Measurements from ENCODE around the gene CABLES2. TPM values are rescaled to one million over a fixed set of nuclear protein-coding genes. Genes with fewer than 3 reads are reported as not detected.

Gene CABLES2
- total and polyA plus RNA-seq, 2 of the 4 experiments (the other 2 are of a cell fraction): 1.4 to 5.1 TPM

GRCh38 chr20:62416651-62417637, 9.9 kb upstream of the CABLES2 start:
- Histone ChIP-seq H2AK9ac (replicated peaks; ENCODE audit: low read depth, low read length, poor library complexity) (no peak overlapping the region), H3K9me1 (ENCODE audit: insufficient read depth, low read length) (peaks cover 6% of the 10 kb centered on the region; the same call in 1 of the 2 replicates), H4K91ac (ENCODE audit: insufficient read depth, low read depth, low read length) (no peak overlapping the region), H3K4me1 (ENCODE audit: control insufficient read depth, insufficient read depth, low read length) (no peaks in the 10 kb centered on the region), H2AK5ac (ENCODE audit: low read depth, low read length) (no peak overlapping the region), H3K23ac (ENCODE audit: low read depth, low read length) (no peak overlapping the region), H3K9me3 (ENCODE audit: control insufficient read depth, insufficient read depth, low read length) (no peaks in the 10 kb centered on the region), H3K27ac (ENCODE audit: insufficient read depth, low read length) (no peak overlapping the region), H4K8ac (ENCODE audit: low read depth in 2 of 2, low read length in 2 of 2) (no peak overlapping the region), H3K18ac (ENCODE audit: low read depth, low read length) (no peak overlapping the region), H3K4ac (ENCODE audit: low read depth, low read length) (no peak overlapping the region), H2BK120ac (ENCODE audit: low read depth, low read length) (no peak overlapping the region), H2AFZ (replicated peaks; ENCODE audit: low read length, poor library complexity) (no peak overlapping the region), H3K56ac (ENCODE audit: extremely low read depth, insufficient read depth, low read length) (no peak overlapping the region), H3K14ac (replicated peaks; ENCODE audit: low read depth, low read length) (no peak overlapping the region), H3K79me1 (ENCODE audit: low read depth in 1 of 2, low read length in 2 of 2) (no peaks in the 10 kb centered on the region), H3K27me3 (ENCODE audit: control insufficient read depth, insufficient read depth, low read length) (peaks cover 6% of the 10 kb centered on the region; the same call in 1 of the 2 replicates), H2BK20ac (ENCODE audit: low read depth, low read length) (no peak overlapping the region), H3K4me3 (ENCODE audit: insufficient read depth, low read depth, low read length) (no peak overlapping the region), H3K9ac (ENCODE audit: low read depth, low read length) (no peak overlapping the region), H3K36me3 (ENCODE audit: control insufficient read depth, insufficient read depth, low read length) (no peaks in the 10 kb centered on the region), H4K20me1 (ENCODE audit: insufficient read depth, low read length) (no peaks in the 10 kb centered on the region; the same call in 1 of the 2 replicates), H3K4me2 (ENCODE audit: low read depth, low read length) (no peak overlapping the region), H2BK5ac (ENCODE audit: low read depth, low read length, poor library complexity, severe bottlenecking) (no peak overlapping the region), H2BK15ac (ENCODE audit: low read depth, low read length) (no peak overlapping the region), H4K5ac (ENCODE audit: low read depth, low read length) (no peak overlapping the region)
- intact Hi-C loops (cut with micrococcal nuclease): no loop called here
- in situ Hi-C loops (cut with MboI; ENCODE audit: low sequenced_read_pairs): no loop called here
- WGBS, 2 experiments (ENCODE audit: extremely low coverage in 2 of 2, insufficient read length in 1 of 2): 71% methylated on average over 11 of the region's 43 CpGs; no CpG with 5 or more reads in 1 of the 2 experiments
- no TSS peak for BruUV-seq (replicated peaks)
- no peak for ATAC-seq (ENCODE audit: low read depth)
- DNase-seq: no peak
- CTCF ChIA-PET: no interaction called here
- dilution Hi-C loops (cut with HindIII; ENCODE audit: low sequenced_read_pairs, unreplicated experiment): no loop called here
- POLR2A ChIA-PET (ENCODE audit: unreplicated experiment): no interaction called here
- no peak for TF ChIP-seq CHD1 (IDR thresholded peaks at IDR 0.05; ENCODE audit: low read depth, low read length)
- TF ChIP-seq RAD21 (IDR thresholded peaks at IDR 0.05; ENCODE audit: low read length): no peak
- no peak for TF ChIP-seq RFX5 (IDR thresholded peaks at IDR 0.05; ENCODE audit: low read depth, low read length)
- TF ChIP-seq SMC3 (IDR thresholded peaks at IDR 0.05; ENCODE audit: low read depth, low read length): no peak
- TF ChIP-seq, protein P1, sequence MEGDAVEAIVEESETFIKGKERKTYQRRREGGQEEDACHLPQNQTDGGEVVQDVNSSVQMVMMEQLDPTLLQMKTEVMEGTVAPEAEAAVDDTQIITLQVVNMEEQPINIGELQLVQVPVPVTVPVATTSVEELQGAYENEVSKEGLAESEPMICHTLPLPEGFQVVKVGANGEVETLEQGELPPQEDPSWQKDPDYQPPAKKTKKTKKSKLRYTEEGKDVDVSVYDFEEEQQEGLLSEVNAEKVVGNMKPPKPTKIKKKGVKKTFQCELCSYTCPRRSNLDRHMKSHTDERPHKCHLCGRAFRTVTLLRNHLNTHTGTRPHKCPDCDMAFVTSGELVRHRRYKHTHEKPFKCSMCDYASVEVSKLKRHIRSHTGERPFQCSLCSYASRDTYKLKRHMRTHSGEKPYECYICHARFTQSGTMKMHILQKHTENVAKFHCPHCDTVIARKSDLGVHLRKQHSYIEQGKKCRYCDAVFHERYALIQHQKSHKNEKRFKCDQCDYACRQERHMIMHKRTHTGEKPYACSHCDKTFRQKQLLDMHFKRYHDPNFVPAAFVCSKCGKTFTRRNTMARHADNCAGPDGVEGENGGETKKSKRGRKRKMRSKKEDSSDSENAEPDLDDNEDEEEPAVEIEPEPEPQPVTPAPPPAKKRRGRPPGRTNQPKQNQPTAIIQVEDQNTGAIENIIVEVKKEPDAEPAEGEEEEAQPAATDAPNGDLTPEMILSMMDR (conservative IDR thresholded peaks at IDR 0.05; ENCODE audit: low read depth, low read length): no peak
- TF ChIP-seq NFE2L2 (IDR thresholded peaks at IDR 0.05; ENCODE audit: low read depth, low read length): no peak
- TF ChIP-seq MAFK (IDR thresholded peaks at IDR 0.05; ENCODE audit: low read depth, low read length): no peak
- TF ChIP-seq MXI1 (IDR thresholded peaks at IDR 0.05; ENCODE audit: borderline replicate concordance, low read depth, low read length): no peak
- no peak for TF ChIP-seq CEBPB (IDR thresholded peaks at IDR 0.05; ENCODE audit: low read depth, low read length)
- no peak for TF ChIP-seq POLR2A (IDR thresholded peaks at IDR 0.05; ENCODE audit: low read depth, low read length)
- no peak for TF ChIP-seq MAZ (IDR thresholded peaks at IDR 0.05; ENCODE audit: borderline replicate concordance, low read depth, low read length)
- no peak for TF ChIP-seq ELK1 (IDR thresholded peaks at IDR 0.05; ENCODE audit: borderline replicate concordance, low read depth, low read length)
- no peak for TF ChIP-seq RCOR1 (IDR thresholded peaks at IDR 0.05; ENCODE audit: insufficient replicate concordance, low read length)
- TF ChIP-seq FOS (IDR thresholded peaks at IDR 0.05; ENCODE audit: low read depth, low read length): no peak

Measured in IMR-90 (cell line).